HepG2 (cell line): ENCODE data around the gene OR51G2. TPM values are rescaled to one million over a fixed set of nuclear protein-coding genes. Genes with fewer than 3 reads are reported as not detected.

ENCODE experiments used
- ATAC-seq: fragments of 200-7000 bp; cut with Tn5 transposase; 3 replicates; pipeline ENCODE4 v1.9.1; 2020; ENCODE audit warnings: mild to moderate bottlenecking, moderate library complexity
- BruUV-seq: library from RNA; stranded (reverse); fragments of 400-500 nt; replicated peaks from 2 replicates; lab custom pipeline; 2021; lab: Mats Ljungman, UMichigan
- CTCF ChIA-PET: fragments of 300-600 bp; formaldehyde crosslinking; extraction: SDS; loops from one replicate; lab custom pipeline; 2021; ENCODE audit warnings: low total read pairs, inconsistent platforms, low intra/inter-chr PET ratio; lab: Yijun Ruan, JAX
- POLR2A ChIA-PET: fragments of 350-600 bp; sonication (Branson Sonifier 250); formaldehyde crosslinking; loops from one replicate; lab custom pipeline; 2020; ENCODE audit warnings: antibody characterized with exemption, inconsistent platforms; lab: Yijun Ruan, JAX
- DNase-seq: peaks from one replicate; pipeline ENCODE4 v3.0.0-alpha.2; 2015; ENCODE audit warnings: low spot score
- FAIRE-seq: peaks from 3 replicates; lab custom pipeline; 2011; peaks lifted over from hg19 to GRCh38; lab: Jason Lieb, UNC
- H2AFZ ChIP-seq: one replicate; pipeline ENCODE4 v1.6.1; 2011; ENCODE audit warnings: low read length, inconsistent platforms
- H3K27ac ChIP-seq: fragments of 300-600 bp; 3 replicates; pipeline ENCODE4 v1.8.0; 2011; ENCODE audit warnings: mixed run types, mild to moderate bottlenecking, mixed read lengths, low read length, inconsistent platforms; ENCODE audit not compliant: insufficient read depth; ENCODE audit errors: extremely low read length
- H3K27me3 ChIP-seq, 2 experiments: fragments of 200-600 bp in 1 of 2; 2 replicates in 1 of 2; 3 replicates in 1 of 2; pipeline versions ENCODE4 v1.6.0 to v1.8.0; 2011; ENCODE audit warnings: low read length in 2 of 2, mild to moderate bottlenecking in 2 of 2, moderate library complexity in 2 of 2, inconsistent platforms in 1 of 2; ENCODE audit not compliant: insufficient read depth in 2 of 2, control insufficient read depth in 1 of 2
- H3K36me3 ChIP-seq, 2 experiments: fragments of 200-600 bp in 1 of 2; replicated peaks in 1 of 2; 2 replicates in 1 of 2; 3 replicates in 1 of 2; pipeline versions ENCODE4 v1.5.1 to v1.8.0; 2011; ENCODE audit warnings: low read length in 2 of 2, inconsistent platforms in 1 of 2; ENCODE audit not compliant: insufficient read depth in 2 of 2, control insufficient read depth in 1 of 2
- H3K4me1 ChIP-seq: 2 replicates; pipeline ENCODE4 v1.5.1; 2012; ENCODE audit warnings: low read length, inconsistent platforms; ENCODE audit not compliant: insufficient read depth
- H3K4me2 ChIP-seq: 2 replicates; pipeline ENCODE4 v1.6.0; 2011; ENCODE audit warnings: low read depth, low read length, inconsistent platforms
- H3K4me3 ChIP-seq, 3 experiments: fragments of 200-600 bp in 1 of 3; sonication (generic), shearing (Covaris generic) in 1 of 3; replicated peaks in 1 of 3; 2 replicates each; pipeline ENCODE4 v1.5.1; 2011 to 2016; ENCODE audit warnings: low read length in 3 of 3, inconsistent platforms in 2 of 3, low read depth in 2 of 3, mild to moderate bottlenecking in 2 of 3, control low read depth in 1 of 3, mixed read lengths in 1 of 3; ENCODE audit not compliant: insufficient read depth in 1 of 3
- H3K79me2 ChIP-seq: one replicate; pipeline ENCODE4 v1.6.1; 2011; ENCODE audit warnings: low read length, inconsistent platforms; ENCODE audit not compliant: insufficient read depth
- H3K9ac ChIP-seq: 2 replicates; pipeline ENCODE4 v1.6.0; 2011; ENCODE audit warnings: mild to moderate bottlenecking, low read depth, low read length, inconsistent platforms; ENCODE audit not compliant: insufficient read depth
- H3K9me3 ChIP-seq: 2 replicates; pipeline ENCODE4 v1.5.1; 2012; ENCODE audit warnings: mild to moderate bottlenecking, low read length
- H4K20me1 ChIP-seq: 2 replicates; pipeline ENCODE4 v1.6.0; 2011; ENCODE audit warnings: inconsistent platforms, mild to moderate bottlenecking, low read length, moderate library complexity; ENCODE audit not compliant: insufficient read depth
- ADNP ChIP-seq: sonication (generic); formaldehyde crosslinking; IDR thresholded peaks from 2 replicates; pipeline ENCODE4 v1.4.0; 2020; ENCODE audit warnings: missing genetic modification reagents
- FOXK2 ChIP-seq: fragments of 450-650 bp; IDR thresholded peaks from 2 replicates; pipeline ENCODE4 v1.6.1; 2016
- HOXA7 ChIP-seq: sonication (generic); formaldehyde crosslinking; IDR thresholded peaks from 2 replicates; pipeline ENCODE4 v1.8.1; 2022; ENCODE audit warnings: mild to moderate bottlenecking, missing genetic modification reagents, moderate library complexity
- ZNF253 ChIP-seq: sonication (generic); formaldehyde crosslinking; IDR thresholded peaks from 2 replicates; pipeline ENCODE4 v1.8.0; 2022; ENCODE audit warnings: mild to moderate bottlenecking, missing genetic modification reagents, borderline replicate concordance
- ZNF282 ChIP-seq: fragments of 450-650 bp; IDR thresholded peaks from 2 replicates; pipeline ENCODE4 v1.6.1; 2018; ENCODE audit not compliant: partially characterized antibody
- ZNF589 ChIP-seq: sonication (generic); formaldehyde crosslinking; conservative IDR thresholded peaks from 2 replicates; pipeline ENCODE4 v1.8.0; 2022; ENCODE audit warnings: mild to moderate bottlenecking, moderate library complexity, missing genetic modification reagents
- WGBS: methylation state at CpG from one replicate; pipeline ENCODE4 v1.1.6; 2017; ENCODE audit warnings: low lambda C conversion rate; 5-methylcytosine and 5-hydroxymethylcytosine counted together
- in situ Hi-C: cut with HindIII; loops from 2 replicates; pipeline ENCODE4 v1.10.0; 2017; ENCODE audit warnings: low pct_unique_long_range_greater_than_20kb; ENCODE audit not compliant: extremely low pct_ligation_motif_present
- intact Hi-C: fragments of 100-400 bp; cut with micrococcal nuclease; formaldehyde crosslinking; loops from one replicate; pipeline ENCODE4 v1.10.0; 2022; ENCODE audit not compliant: unreplicated experiment
- polyA plus RNA-seq, 8 experiments: library from polyadenylated mRNA; depleted of rRNA in 3 of 8; stranded (reverse) in 7 of 8; unstranded in 1 of 8; fragments of >200 nt; fragmentation: Illumina TruSeq in 4 of 8; extraction: Trizol in 4 of 8; gene quantifications; 2 replicates each; pipeline versions ENCODE4 v1.2.1 to v1.2.3, GENCODE V29; 2011 to 2016; ENCODE audit warnings: low read depth in 4 of 8, missing spikeins in 1 of 8, mixed read lengths in 1 of 8; ENCODE audit not compliant: insufficient read depth in 1 of 8
- total RNA-seq, 5 experiments: library from RNA; depleted of rRNA; stranded (reverse); fragments of >200 nt; fragmentation: Illumina TruSeq; extraction: Trizol; gene quantifications; 2 replicates each; pipeline ENCODE4 v1.2.3, GENCODE V29; 2016; ENCODE audit warnings: low read depth in 1 of 5
- TF ChIP-seq, protein P1 (sequence below): sonication (generic); formaldehyde crosslinking; IDR thresholded peaks from 2 replicates; pipeline ENCODE4 v1.8.0; 2022; ENCODE audit warnings: missing genetic modification reagents, mild to moderate bottlenecking, borderline replicate concordance
- TF ChIP-seq, protein P2 (sequence below), 2 experiments: fragments of 450-650 bp in 1 of 2; sonication (generic) in 1 of 2; formaldehyde crosslinking; IDR thresholded peaks; 2 replicates each; pipeline versions ENCODE4 v1.5.0 to v1.8.0; 2020 to 2022; ENCODE audit warnings: mild to moderate bottlenecking in 1 of 2, missing genetic modification reagents in 1 of 2

Gene OR51G2
- total and polyA plus RNA-seq, 2 of the 13 experiments (the other 11 are each of a cell fraction or from before 2014, with no cell fraction given): not detected

- ATAC-seq: no peak
- no peak for DNase-seq
- no TSS peak for BruUV-seq
- no peak overlapping the region for H3K9ac ChIP-seq
- H3K79me2 ChIP-seq: no peaks in the 10 kb centered on the region
- no peaks in the 10 kb centered on the region for H4K20me1 ChIP-seq
- no peaks in the 10 kb centered on the region for H3K4me1 ChIP-seq
- no peak overlapping the region for H3K4me3 ChIP-seq
- in situ Hi-C loops (no loop called here), intact Hi-C loops (no loop called here)
- H2AFZ ChIP-seq: no peak overlapping the region
- no peak for TF ChIP-seq HOXA7 (CRISPR knock-in tag)
- no peak for TF ChIP-seq ZNF282
- no peak for TF ChIP-seq ZNF589 (CRISPR knock-in tag)
- TF ChIP-seq, protein P1, sequence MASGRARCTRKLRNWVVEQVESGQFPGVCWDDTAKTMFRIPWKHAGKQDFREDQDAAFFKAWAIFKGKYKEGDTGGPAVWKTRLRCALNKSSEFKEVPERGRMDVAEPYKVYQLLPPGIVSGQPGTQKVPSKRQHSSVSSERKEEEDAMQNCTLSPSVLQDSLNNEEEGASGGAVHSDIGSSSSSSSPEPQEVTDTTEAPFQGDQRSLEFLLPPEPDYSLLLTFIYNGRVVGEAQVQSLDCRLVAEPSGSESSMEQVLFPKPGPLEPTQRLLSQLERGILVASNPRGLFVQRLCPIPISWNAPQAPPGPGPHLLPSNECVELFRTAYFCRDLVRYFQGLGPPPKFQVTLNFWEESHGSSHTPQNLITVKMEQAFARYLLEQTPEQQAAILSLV (CRISPR knock-in tag): no peak
- TF ChIP-seq ADNP (CRISPR knock-in tag): no peak
- TF ChIP-seq FOXK2: no peak
- TF ChIP-seq, protein P2, sequence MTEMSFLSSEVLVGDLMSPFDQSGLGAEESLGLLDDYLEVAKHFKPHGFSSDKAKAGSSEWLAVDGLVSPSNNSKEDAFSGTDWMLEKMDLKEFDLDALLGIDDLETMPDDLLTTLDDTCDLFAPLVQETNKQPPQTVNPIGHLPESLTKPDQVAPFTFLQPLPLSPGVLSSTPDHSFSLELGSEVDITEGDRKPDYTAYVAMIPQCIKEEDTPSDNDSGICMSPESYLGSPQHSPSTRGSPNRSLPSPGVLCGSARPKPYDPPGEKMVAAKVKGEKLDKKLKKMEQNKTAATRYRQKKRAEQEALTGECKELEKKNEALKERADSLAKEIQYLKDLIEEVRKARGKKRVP (CRISPR knock-in tag; IDR thresholded peaks at IDR 0.05): no peak
- no peak for TF ChIP-seq ZNF253 (CRISPR knock-in tag)
- H3K9me3 ChIP-seq: no peaks in the 10 kb centered on the region
- FAIRE-seq: no peak
- H3K36me3 ChIP-seq: no peaks in the 10 kb centered on the region
- ChIA-PET POLR2A (no interaction called here), CTCF (no interaction called here)
- H3K27me3 ChIP-seq: peaks cover 0 to 3% of the 10 kb centered on the region in 2 experiments; a peak in 1 of 5 replicates
- WGBS: 12% methylated on average over 1 of the region's 1 CpG
- H3K4me2 ChIP-seq: no peak overlapping the region
- H3K27ac ChIP-seq: no peak overlapping the region
These were observed 43.7 kb upstream of the OR51G2 start for GRCh38 chr11:4962816-4963215.
